ENCODE data around the gene NOXA1.

The NOXA1 gene

GRCh38 chr9:137455359-137455991 is 32.3 kb downstream of the NOXA1 start:
- no peak for DNase-seq

DNA sequence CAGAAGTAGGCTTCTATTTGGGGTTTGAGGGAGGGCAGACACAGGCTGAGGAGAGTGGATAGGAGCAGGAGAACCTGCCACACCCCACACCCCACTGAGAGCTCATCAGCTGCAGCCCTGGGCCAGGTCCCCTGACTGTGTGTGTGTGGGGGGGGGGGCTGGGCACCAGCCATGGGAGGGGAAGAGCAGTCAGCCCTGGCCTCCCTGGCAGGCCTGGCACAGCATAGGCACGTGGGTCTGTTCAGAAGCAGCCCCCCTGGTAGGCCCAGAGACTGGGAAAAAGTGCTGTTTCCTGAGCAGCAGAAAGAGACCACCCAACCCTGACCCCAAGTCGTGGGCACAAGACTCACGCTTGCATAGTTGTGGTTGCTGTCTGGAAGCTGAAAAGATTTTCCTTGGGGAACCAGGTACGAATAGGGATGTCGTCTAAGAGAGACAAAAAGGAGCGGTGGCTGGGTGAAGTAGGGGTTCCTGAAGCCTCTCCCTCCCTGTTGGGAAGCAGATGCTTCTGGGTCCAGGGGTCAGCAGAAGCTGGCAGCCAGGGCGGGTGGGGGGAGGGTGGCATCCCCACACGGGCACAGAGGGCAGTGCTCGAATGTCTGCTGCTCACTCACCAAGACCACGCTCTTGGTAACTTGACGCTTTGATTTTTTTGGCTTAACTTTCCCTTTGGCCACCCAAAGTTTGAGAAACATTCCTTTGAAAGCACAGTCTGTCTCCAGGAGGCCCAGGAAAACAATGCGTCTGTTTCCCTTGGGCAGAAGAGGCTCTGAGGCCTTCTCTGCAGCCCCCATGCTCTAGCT is 33.1 kb downstream of the NOXA1 start:
- no peak for DNase-seq

DNA sequence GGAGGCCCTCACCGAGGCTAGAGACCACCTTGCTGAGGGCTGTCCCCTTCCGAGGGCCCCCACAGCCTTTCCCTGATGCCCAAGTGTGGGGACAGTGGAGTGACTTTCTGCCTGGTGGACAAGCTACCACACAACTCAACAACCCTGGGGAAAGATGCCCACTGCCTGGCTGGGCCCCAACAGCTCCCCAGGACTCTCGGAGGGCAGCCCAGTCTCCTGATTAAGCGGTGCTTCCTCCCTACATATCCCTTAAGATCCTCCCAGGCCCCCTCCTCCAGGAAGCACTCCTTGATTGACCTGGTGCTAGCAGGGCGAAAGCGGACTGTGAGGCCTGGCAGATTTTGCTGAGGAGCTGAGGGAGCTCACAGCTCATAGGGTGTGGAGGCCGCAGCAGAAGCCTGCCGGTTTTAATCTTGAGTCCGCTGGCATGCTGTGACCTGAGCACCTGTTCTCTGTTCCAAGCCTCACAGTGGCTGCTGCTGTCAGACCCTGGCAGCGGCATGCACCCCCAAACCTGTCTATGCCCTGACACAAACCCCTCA is 33.7 kb downstream of the NOXA1 start:
- DNase-seq: no peak

DNA sequence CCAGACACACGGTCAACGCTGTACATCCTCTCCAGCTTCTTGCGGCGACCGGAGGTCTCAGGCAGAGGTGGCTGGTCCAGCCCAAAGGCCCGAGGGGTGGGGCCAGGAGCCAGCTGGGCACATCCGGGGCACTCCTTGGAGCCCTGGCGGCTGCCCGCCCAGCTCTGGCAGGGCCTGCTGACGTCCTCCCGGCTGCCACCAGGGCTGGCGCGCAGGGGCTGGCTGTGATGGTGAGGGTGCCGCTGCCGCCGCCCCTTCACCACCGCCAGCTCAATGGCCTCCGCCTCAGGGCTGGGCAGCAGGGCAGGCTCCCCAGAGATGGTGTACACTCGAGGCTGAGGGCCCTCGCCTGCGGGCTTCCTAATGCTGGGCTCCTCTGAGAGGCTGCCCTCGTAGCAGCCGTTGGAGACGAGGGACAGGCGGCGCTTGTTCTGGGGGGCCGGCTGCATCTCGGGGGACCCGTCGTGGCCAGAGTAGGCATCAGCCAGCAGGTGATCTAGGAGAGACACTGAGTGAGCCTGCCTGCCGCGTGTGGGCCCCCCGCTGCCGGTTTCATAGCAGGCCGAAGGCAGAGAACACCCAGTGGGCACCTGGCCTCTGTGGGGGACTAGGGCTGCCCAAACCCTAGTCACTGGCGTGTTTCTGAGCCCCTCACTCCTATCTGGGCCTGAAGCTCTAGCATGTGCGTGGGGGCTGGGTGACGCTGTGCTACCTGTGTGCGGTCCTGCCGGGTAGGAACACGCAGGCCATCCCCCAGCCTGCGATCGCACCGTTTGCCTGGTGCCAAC is 34.4 kb downstream of the NOXA1 start:
- peak in 2 of 5 experiments; percentile 3 to 7 for DNase-seq

GRCh38 chr9:137458194-137459151 is 35.3 kb downstream of the NOXA1 start:
- peak in 3 of 5 experiments; percentile 10 to 33 (median 14) for DNase-seq

DNA sequence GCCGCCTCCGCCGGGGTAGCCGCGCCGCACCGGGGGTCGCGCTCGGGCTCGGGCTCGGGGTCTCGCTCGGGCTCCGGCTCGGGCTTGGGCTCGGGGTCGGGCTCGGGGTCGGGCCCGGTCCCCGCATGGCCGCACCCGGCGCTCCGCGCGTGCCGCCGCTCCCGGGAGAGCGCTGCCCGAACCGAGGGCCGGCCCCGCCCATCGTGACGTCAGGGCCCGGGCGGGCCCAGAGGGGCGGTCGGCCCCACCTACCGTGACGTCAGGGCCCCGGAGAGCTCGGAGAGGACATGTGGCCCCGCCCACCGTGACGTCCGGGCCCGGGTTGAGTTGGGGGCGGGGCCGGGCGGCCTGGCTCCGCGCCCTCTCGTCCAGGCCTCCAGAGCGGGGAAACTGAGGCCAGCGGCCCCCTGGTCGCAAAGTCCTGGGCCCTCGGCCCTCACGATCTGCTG is 36.0 kb downstream of the NOXA1 start, which contains the start of gene NSMF:
Gene NSMF, minus strand, starts transcription at position 183 of the 449 bp plus-strand sequence. CDS start 232 bp downstream, outside the sequence.
- peak; percentile 87 to 95 (median 90) for DNase-seq

DNA sequence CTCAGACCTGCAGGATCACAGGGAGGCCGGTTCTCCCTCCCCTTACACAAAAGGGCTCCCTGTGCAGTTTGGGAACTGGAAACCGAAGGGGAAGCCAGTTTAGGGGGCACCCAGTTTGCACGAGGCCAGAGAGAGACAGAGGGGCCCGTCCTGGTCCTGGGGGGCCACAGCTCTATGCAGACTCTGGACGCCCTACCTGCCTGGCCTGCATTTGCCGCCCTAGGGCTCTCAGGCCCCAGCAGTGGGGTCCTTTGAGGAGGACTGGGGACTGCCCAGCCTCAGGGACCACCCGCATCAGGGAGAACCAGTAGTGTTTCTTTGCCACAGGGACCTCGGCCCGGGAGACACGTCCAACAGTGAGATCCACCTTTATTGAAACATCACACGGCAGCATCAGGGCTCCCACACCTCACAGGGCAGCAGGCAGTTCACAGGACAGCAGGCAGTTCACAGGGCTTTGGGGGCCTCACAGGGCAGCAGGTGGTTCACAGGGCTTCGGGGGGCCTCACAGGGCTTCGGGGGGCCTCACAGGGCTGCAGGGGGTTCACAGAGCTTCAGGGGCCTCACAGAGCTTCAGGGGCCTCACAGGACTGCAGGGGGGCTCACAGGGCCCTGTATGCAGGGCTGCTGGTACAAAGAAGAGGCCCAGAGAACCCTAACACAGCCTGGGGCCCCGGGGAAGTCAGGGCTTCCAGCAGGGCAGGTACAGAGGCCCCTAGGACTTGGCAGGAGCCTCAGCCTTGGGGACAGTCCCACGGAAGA is 36.6 kb downstream of the NOXA1 start:
- no peak for DNase-seq

DNA sequence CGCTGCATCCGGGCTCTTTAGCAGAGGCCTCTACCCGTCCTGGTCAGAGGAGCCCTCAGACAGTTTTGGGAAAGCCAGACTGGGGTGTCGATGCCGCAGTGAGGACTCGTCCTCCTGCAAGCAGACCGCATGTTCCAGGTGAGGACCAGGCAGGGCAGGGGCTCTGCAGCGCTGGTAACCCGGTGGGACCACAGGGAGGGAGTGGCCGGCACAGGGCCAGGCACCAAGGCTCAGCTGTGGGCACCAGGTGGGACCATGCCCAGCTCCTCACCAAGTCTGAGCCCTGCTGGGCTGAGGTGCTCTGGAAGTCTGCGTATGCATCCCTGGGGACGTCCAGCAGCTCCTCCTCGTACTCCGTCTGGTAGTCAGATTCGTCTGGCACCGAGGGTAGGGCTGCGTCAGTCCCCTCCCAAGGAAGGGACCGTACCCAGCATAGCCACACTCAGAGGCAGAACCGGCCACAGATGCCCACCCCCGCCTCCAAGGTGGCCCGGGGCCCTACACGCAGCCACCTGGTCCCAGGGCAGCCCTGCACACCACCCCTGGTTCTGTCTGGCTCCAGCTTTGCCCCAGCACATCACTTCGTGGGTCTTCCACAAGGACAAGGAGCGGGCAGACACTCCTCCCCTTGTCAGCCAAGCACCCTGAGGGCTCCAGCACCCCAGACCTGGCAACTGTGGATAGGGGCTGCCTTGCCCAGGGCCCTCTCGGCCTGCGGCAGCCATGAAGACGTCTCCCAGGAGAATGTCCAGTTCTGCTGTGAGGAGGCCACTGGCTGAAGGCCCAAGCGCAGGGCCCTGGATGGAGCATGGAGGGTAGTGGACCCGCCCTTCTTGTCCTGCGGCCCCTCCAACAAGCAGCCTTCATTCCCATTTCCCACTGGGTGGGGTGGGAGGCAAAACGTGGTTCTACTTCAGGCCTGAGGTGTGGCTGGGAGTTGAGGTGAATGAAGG is 37.4 kb downstream of the NOXA1 start:
- no peak for DNase-seq

DNA sequence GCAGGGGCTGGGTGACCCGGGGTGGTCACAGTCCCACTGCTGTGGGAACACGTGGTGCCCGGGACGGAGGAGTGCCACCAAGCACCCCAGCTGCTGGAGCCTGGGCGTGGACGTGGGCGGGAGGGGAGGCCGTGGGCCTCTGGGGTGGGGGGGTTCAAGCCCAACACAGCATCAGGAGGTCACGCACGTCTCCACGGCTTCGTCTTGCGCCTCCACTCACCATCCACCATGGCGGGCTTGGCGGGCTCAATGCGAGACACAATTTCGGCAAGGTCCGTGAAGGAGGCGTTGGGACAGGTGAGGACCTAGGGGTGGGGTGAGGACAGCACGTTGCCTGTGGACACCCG is 38.1 kb downstream of the NOXA1 start:
- peak in 1 of 5 experiments; percentile 12 for DNase-seq

GRCh38 chr9:137461663-137462395 is 38.6 kb downstream of the NOXA1 start:
- peak; percentile 42 to 95 (median 72) for DNase-seq

GRCh38 chr9:137462396-137462985 is 39.3 kb downstream of the NOXA1 start:
- no peak for DNase-seq

DNA sequence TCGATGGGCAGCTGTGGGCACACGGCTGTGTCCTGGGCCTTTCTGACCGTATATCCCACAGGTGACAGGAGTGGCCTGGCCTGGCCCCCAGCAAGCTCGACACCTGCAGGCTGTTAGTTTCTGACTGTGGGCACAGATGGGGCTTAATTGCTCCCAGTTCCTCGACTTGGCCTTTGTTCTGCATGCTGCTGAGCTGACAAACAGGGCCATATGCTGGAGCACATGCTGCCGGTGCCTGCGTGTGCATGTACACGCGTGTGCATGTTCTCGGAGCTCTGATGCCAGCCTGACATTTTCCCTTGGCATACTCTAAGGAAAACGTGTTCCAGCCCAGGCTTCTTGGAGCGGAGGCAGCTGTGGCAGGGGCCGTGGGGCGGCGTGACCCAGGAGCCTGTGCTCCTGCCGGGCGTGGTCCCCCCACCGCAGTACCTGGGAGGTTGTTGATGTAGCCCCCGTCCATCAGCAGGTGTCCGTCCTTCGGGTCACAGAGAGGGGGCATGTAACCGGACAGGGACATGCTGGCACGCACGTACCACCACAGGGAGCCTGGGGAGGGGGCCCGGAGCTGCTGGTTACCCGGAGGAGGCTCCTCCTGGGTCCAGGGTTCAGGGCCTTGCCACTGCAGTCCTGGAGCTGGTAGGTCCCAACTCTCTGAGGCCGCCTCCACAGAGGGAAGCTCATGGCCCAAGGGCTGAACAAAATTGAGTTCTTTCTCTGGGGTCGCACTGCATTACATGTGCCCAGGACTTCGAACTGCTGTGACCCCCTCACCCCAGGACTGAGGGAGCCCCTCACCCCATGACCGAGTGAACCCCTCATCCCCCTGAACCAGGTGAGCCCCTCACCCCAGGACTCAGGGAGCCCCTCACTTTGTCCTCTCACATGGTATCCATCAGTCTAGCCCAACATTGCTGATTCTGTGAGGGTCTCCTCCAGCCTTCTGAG is 40.1 kb downstream of the NOXA1 start:
- DNase-seq: peak in 1 of 5 experiments; percentile 3

DNA sequence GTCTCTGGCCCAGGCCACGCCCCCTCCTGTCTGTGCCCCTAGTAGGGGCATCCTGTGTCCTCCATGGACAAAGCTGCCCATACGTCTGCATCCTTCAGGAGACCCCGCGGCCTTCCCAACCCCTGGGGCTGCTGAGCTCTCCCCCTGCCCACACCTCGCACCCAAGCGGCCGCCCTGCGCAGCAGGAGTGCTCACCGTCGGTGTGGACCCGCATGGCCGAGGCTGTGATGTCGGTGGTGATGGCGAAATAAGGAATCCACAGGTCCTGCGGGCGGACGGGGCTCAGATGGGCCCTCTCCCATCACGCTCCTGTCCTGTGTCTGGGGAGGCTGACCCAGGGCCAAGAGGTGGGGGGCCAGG is 40.7 kb downstream of the NOXA1 start:
- DNase-seq: no peak

- no peak for DNase-seq
Observed at GRCh38 chr9:137464291-137464999, 41.3 kb downstream of the NOXA1 start.

DNA sequence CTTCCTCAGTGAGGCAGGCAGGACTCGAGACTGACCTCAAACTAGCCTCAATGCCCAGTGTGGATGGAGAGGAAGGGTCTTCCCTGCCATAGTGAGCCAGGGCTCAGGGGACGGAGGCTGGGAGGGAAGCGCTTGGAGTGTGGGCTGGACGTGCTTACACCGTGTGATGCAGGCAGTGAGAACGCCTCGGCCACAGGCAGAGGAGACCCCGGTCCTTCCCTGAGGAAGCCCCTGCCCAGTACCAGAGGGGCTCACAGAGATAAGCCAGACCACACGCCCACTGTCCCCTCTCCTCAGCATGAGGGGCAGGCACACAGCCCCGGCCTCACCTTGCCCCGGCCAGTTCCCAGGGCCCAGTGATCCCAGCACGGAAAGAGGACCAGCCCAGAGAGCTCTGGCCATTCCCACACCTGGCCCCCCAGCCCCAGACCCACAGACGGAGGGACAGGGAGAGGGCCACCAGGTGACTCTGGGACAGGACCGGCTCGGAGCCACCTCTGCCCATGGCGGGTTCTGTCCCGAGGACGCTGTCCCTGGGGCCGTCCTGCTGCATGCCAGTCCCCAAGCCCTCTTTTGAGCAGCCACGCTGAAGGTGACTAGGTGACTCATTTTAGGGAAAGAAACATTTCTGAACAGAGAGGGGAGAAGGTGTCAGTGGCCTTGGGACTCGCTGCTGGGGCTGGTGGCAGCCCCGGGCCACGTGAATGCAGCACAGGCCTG is 42.0 kb downstream of the NOXA1 start:
- DNase-seq: no peak
